OCI-LY1 (cell line): ENCODE results near the gene ITLN1.

Experiments
- H2AFZ ChIP-seq: fragments of 200-600 bp; sonication (generic), shearing (Covaris generic); 2 replicates; pipeline ENCODE4 v1.6.0; 2014; ENCODE audit warnings: antibody characterized with exemption, mild to moderate bottlenecking, low read length
- H3F3A ChIP-seq: fragments of 200-600 bp; sonication (generic), shearing (Covaris generic); 2 replicates; pipeline ENCODE4 v1.6.0; 2014; ENCODE audit warnings: mild to moderate bottlenecking, antibody characterized with exemption, low read length, moderate library complexity; ENCODE audit not compliant: insufficient read depth
- H3K27ac ChIP-seq: fragments of 200-600 bp; sonication (generic); 2 replicates; pipeline ENCODE4 v1.5.1; 2014; ENCODE audit warnings: low read length, mixed run types, mild to moderate bottlenecking, low read depth; ENCODE audit not compliant: poor library complexity, severe bottlenecking
- H3K27me3 ChIP-seq: fragments of 200-600 bp; sonication (generic); 2 replicates; pipeline ENCODE4 v1.6.0; 2014; ENCODE audit warnings: antibody characterized with exemption, mild to moderate bottlenecking, low read length, moderate library complexity; ENCODE audit not compliant: insufficient read depth
- H3K36me3 ChIP-seq: fragments of 200-600 bp; sonication (generic); 2 replicates; pipeline ENCODE4 v1.6.1; 2014; ENCODE audit warnings: mild to moderate bottlenecking, antibody characterized with exemption, low read length, moderate library complexity, mixed read lengths; ENCODE audit not compliant: insufficient read depth
- H3K4me1 ChIP-seq: fragments of 200-600 bp; sonication (generic); 2 replicates; pipeline ENCODE4 v1.5.1; 2014; ENCODE audit warnings: mild to moderate bottlenecking, low read length, moderate library complexity; ENCODE audit not compliant: insufficient read depth, severe bottlenecking
- H3K4me2 ChIP-seq: fragments of 200-600 bp; sonication (generic), shearing (Covaris generic); 2 replicates; pipeline ENCODE4 v1.6.1; 2014; ENCODE audit warnings: low read length
- H3K4me3 ChIP-seq: fragments of 200-600 bp; sonication (generic); 2 replicates; pipeline ENCODE4 v1.5.1; 2014; ENCODE audit warnings: low read length, low read depth, mild to moderate bottlenecking, mixed read lengths; ENCODE audit not compliant: poor library complexity, severe bottlenecking
- H3K79me2 ChIP-seq: fragments of 200-600 bp; shearing (Covaris generic); 2 replicates; pipeline ENCODE4 v1.6.1; 2016; ENCODE audit warnings: mixed run types, low read length, mixed read lengths; ENCODE audit not compliant: insufficient read depth
- H3K9ac ChIP-seq: fragments of 200-600 bp; sonication (generic), shearing (Covaris generic); 2 replicates; pipeline ENCODE4 v1.6.1; 2014; ENCODE audit warnings: mild to moderate bottlenecking, low read length, mixed read lengths
- H3K9me2 ChIP-seq: fragments of 200-600 bp; sonication (generic), shearing (Covaris generic); 2 replicates; pipeline ENCODE4 v1.6.1; 2014; ENCODE audit warnings: low read depth, mild to moderate bottlenecking, low read length, mixed read lengths
- H3K9me3 ChIP-seq: fragments of 200-600 bp; shearing (Covaris generic); 2 replicates; pipeline ENCODE4 v1.6.1; 2014; ENCODE audit warnings: low read length, mixed read lengths
- H4K20me1 ChIP-seq: fragments of 200-600 bp; sonication (generic), shearing (Covaris generic); 2 replicates; pipeline ENCODE4 v1.6.0; 2016; ENCODE audit warnings: mild to moderate bottlenecking, low read length; ENCODE audit not compliant: insufficient read depth
- EZH2 ChIP-seq: fragments of 200-600 bp; sonication (generic), shearing (Covaris generic); IDR thresholded peaks from 2 replicates; pipeline ENCODE4 v1.8.0; 2017; ENCODE audit warnings: borderline replicate concordance, mixed run types, mild to moderate bottlenecking, antibody characterized with exemption, low read length, moderate library complexity, mixed read lengths
- TF ChIP-seq, protein P1 (sequence below): fragments of 200-600 bp; sonication (generic), shearing (Covaris generic); IDR thresholded peaks from 2 replicates; pipeline ENCODE4 v1.5.1; 2017; ENCODE audit warnings: mild to moderate bottlenecking, antibody characterized with exemption, low read length, moderate library complexity, mixed read lengths

The ITLN1 gene

GRCh38 chr1:160910170-160910750 is 25.3 kb upstream of the ITLN1 start:
- Histone ChIP-seq H3K9me3 (no peaks in the 10 kb centered on the region), H4K20me1 (no peaks in the 10 kb centered on the region), H3K4me3 (no peak overlapping the region), H3K9me2 (no peaks in the 10 kb centered on the region; the same call in 1 of the 2 replicates), H3K27ac (no peak overlapping the region), H3F3A (no peaks in the 10 kb centered on the region), H3K79me2 (no peaks in the 10 kb centered on the region), H3K36me3 (no peaks in the 10 kb centered on the region), H3K4me2 (no peak overlapping the region), H2AFZ (no peak overlapping the region), H3K4me1 (no peaks in the 10 kb centered on the region), H3K27me3 (no peaks in the 10 kb centered on the region), H3K9ac (no peak overlapping the region)
- TF ChIP-seq, protein P1, sequence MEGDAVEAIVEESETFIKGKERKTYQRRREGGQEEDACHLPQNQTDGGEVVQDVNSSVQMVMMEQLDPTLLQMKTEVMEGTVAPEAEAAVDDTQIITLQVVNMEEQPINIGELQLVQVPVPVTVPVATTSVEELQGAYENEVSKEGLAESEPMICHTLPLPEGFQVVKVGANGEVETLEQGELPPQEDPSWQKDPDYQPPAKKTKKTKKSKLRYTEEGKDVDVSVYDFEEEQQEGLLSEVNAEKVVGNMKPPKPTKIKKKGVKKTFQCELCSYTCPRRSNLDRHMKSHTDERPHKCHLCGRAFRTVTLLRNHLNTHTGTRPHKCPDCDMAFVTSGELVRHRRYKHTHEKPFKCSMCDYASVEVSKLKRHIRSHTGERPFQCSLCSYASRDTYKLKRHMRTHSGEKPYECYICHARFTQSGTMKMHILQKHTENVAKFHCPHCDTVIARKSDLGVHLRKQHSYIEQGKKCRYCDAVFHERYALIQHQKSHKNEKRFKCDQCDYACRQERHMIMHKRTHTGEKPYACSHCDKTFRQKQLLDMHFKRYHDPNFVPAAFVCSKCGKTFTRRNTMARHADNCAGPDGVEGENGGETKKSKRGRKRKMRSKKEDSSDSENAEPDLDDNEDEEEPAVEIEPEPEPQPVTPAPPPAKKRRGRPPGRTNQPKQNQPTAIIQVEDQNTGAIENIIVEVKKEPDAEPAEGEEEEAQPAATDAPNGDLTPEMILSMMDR = no peak

DNA sequence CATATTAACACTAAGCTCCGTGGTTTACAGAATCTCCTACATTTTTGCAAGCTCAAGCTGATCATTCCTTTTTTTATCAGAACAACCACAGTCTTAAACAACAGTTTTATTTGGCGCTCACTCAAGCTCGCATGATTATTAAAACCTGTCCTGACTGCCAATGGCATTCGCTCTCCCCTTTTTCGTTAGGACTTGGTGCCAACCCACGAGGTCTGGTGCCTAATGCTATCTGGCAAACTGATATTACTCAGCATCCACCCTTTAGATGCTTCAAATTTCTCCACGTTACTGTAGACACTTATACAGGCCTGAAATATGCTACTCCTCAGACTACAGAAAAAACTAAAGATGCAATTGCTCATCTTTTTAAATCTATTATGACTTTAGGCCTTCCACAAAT is 23.0 kb upstream of the ITLN1 start:
- Histone ChIP-seq H3K4me1 (no peaks in the 10 kb centered on the region), H3K4me3 (no peak overlapping the region), H3K36me3 (no peaks in the 10 kb centered on the region), H3K27ac (no peak overlapping the region), H3K9ac (no peak overlapping the region), H3K79me2 (no peaks in the 10 kb centered on the region), H3K9me2 (no peaks in the 10 kb centered on the region; the same call in 1 of the 2 replicates), H4K20me1 (no peaks in the 10 kb centered on the region), H3F3A (no peaks in the 10 kb centered on the region), H2AFZ (no peak overlapping the region), H3K4me2 (no peak overlapping the region), H3K9me3 (no peaks in the 10 kb centered on the region), H3K27me3 (no peaks in the 10 kb centered on the region)
- TF ChIP-seq EZH2 = no peak

DNA sequence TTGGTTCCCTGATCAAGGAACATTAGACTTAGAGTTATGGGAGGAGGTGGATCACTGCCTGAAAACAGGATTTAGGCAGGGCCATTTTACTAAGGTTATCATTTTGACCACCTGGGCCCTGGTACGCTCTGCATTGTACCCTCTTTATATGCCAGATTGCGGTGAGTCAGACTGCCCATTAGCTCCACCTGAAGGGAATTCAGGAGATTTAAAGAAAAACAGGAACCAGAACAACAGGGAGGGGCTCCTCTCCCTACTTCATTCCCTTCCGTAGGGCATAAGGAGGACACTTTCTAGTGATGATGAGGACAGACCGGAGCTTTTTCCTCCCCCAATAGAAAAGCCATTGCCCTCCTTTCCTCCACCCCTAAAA is 20.6 kb upstream of the ITLN1 start:
- H3K4me2 ChIP-seq = no peak overlapping the region
- no peak overlapping the region for H2AFZ ChIP-seq
- H3K27ac ChIP-seq = no peak overlapping the region
- H3K9me3 ChIP-seq = no peaks in the 10 kb centered on the region
- H3K9ac ChIP-seq = no peak overlapping the region
- no peak for TF ChIP-seq EZH2
- TF ChIP-seq, protein P1 = no peak
- no peaks in the 10 kb centered on the region for H3K27me3 ChIP-seq
- no peaks in the 10 kb centered on the region for H3K79me2 ChIP-seq
- H3K9me2 ChIP-seq = no peaks in the 10 kb centered on the region; the same call in 1 of the 2 replicates
- H4K20me1 ChIP-seq = no peaks in the 10 kb centered on the region
- H3K4me3 ChIP-seq = no peak overlapping the region
- no peaks in the 10 kb centered on the region for H3K36me3 ChIP-seq
- no peaks in the 10 kb centered on the region for H3F3A ChIP-seq
- H3K4me1 ChIP-seq = no peaks in the 10 kb centered on the region
